ENCODE data around the gene COX4I2.
A peak's percentile ranks its signal among the peaks of the same experiment; 100 is the strongest.

COX4I2 gene

DNA sequence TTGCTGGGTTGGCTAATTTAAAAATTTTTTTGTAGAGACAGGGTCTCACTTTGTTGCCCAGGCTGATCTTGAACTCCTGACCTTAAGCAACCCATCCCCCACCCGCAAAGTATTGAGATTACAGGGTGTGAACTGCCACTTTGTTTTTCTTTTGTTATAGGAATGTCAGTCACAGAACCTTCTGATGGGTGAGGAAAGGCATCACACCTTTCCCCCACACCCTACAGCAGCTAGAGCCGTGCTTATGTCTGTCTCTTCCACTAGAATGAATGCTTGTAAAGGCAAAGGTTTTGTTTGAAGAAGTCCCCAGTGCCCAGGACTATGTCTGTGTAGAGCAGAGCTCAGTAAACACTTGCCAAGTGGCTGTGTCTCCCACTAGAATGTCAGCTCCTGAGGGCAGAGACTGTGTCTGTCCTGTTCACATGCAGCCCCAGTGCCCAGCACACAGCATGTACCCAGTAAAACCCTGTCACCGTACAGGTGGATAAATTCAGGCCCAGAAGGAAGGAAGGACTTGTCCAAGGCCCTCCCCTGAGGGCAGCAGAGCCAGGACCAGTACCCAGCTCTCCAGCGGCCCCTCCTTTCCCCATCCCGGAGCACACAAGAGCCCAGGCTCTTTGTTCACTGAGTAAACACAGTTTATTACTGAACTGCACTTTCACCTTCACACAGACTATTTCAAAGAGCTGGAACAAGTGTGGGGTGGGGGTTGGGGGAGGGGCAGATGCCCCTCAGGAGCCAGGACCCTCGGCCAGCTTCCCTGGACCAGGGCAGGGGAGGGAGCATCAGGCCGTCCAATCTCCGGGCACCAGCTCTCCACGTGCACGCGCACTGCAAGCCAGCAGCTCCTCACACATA lies 26.4 kb downstream of the COX4I2 start:
- H3K4me3 ChIP-seq: no peak overlapping the region
- DNase-seq: no peak
- intact Hi-C loops (cut with DNase I; ENCODE audit: low total_unique reads): loop anchor here (10.0 kb wide), 2 partner anchors 161 to 291 kb away; partner anchors contain the start of gene PDRG1
- no peaks in the 10 kb centered on the region for H3K9me3 ChIP-seq
- H3K27me3 ChIP-seq: no peaks in the 10 kb centered on the region
- TF ChIP-seq CTCF (IDR thresholded peaks at IDR 0.05): no peak
- H3K4me1 ChIP-seq: peaks cover 0 to 74% (median 57%) of the 10 kb centered on the region in 4 donors
- H3K27ac ChIP-seq: peak overlapping the region; percentile 88 to 97
- H3K36me3 ChIP-seq: peaks cover 13 to 29% (median 20%) of the 10 kb centered on the region in 3 donors

DNA sequence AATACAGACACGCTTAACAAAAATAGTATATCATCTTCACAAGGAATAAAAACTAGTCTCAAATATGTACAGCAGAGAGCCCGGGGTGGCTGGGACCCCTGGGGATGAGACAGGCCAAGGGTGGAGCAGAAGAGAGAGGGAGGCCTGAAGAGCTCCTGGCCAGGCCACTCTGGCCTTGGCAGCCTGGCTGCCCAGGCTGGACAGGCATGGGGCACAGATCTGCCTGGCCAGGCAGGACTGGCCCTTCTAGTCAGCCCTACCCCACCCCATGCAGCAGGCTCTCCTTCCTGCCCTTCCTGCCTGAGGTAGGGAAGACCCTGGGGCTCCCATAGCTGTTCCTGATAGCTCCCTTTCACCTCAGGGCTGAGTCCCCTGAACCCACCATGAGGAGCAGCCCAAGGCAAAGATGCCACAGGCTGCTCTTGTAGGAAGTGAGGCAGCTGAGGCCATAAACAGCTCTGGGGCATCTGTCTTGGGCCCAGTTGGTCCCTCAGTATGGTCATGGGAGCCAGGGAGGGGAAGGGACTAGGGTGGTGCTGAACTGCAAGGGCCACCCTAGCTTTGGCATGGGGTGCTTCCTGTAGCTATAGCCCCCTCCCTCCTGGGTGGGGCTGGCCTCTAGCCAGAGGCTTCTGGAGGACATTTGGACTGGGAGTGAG lies 27.1 kb downstream of the COX4I2 start:
- Histone ChIP-seq H3K27me3 (no peaks in the 10 kb centered on the region), H3K36me3 (peaks cover 13 to 29% (median 20%) of the 10 kb centered on the region in 3 donors), H3K27ac (peak overlapping the region; percentile 88 to 97), H3K4me3 (no peak overlapping the region), H3K9me3 (no peaks in the 10 kb centered on the region), H3K4me1 (peaks cover 6 to 81% (median 65%) of the 10 kb centered on the region in 4 donors)
- intact Hi-C loops (cut with DNase I; ENCODE audit: low total_unique reads): loop anchor here (10.0 kb wide), 2 partner anchors 160 to 290 kb away; partner anchors contain the start of gene PDRG1
- TF ChIP-seq CTCF (IDR thresholded peaks at IDR 0.05): no peak
- DNase-seq: peak in 1 of 2 donors; percentile 47

DNA sequence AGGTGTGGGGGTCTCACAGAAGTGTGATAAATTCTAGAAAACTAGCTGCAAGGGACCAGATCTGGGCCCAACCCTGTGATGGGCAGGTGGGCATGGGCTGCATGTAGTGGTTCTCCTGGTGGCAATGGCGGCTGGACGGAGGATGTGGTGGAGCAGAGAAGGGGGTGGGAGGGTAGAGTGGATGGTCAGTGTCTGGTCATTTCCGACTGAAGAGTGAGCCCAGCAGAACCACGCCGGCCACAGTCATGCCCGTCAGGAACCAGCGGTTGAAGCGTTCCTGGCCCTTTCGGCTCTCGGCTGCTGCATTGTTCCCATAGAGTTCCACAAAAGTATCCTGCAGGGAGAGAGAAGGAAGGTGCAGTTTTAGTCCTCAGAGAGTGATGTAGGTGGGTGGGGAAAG lies 28.0 kb downstream of the COX4I2 start:
- Histone ChIP-seq H3K4me3 (no peak overlapping the region), H3K36me3 (peaks cover 13 to 29% (median 20%) of the 10 kb centered on the region in 3 donors), H3K9me3 (no peaks in the 10 kb centered on the region), H3K27ac (peak overlapping the region; percentile 88 to 97), H3K4me1 (peaks cover 6 to 90% (median 74%) of the 10 kb centered on the region in 4 donors), H3K27me3 (no peaks in the 10 kb centered on the region)
- intact Hi-C loops (cut with DNase I; ENCODE audit: low total_unique reads): loop anchor here (10.0 kb wide), 2 partner anchors 159 to 289 kb away; partner anchors contain the start of gene PDRG1
- TF ChIP-seq CTCF (IDR thresholded peaks at IDR 0.05): no peak
- DNase-seq: no peak

DNA sequence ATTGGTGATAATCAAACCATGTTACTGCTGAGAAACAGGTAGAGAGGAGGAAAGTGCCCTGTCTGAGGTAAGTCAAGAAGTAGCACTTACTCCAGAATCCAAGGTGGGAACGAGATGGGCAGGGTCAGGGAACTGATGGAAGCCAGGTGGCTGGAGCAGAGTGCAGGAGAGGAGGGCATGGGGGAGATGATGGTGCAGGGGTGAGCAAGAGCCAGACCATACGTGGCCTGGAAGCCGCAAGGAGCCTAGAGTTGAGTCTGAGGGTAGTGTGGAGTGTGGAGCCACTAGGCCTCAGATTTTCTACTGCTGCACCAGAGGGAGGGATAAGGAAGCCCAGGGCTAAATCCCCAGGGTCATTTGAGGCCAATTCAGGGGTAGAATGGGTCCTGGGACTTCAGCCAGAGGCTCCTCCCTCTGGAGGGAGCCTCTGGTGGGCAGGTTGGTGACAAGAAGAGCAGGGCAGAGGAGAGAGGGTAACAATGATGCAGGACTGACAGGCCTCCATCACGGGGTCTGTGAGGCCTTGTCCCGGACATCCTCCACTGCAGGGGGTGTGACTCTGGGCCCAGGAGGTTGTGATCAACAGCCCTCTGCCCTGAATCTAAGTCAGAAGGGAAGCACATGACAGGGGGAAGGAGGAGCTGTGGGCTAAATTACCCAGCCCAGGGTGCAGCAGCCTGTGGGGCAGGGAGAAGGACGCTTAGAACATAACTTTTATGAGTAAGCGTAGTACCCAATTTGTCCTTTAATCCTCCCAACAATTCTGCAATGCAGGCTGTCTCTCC lies 28.7 kb downstream of the COX4I2 start:
- peaks cover 13 to 29% (median 20%) of the 10 kb centered on the region in 3 donors for H3K36me3 ChIP-seq
- TF ChIP-seq CTCF (IDR thresholded peaks at IDR 0.05): peak in 1 of 2 experiments; percentile 39
- H3K4me3 ChIP-seq: no peak overlapping the region
- H3K4me1 ChIP-seq: peaks cover 6 to 92% (median 79%) of the 10 kb centered on the region in 4 donors
- H3K9me3 ChIP-seq: no peaks in the 10 kb centered on the region
- H3K27me3 ChIP-seq: no peaks in the 10 kb centered on the region
- intact Hi-C loops (cut with DNase I; ENCODE audit: low total_unique reads): loop anchor here (10.0 kb wide), 2 partner anchors 158 to 288 kb away; partner anchors contain the start of gene PDRG1
- peak; percentile 80 to 82 for DNase-seq
- H3K27ac ChIP-seq: peak overlapping the region; percentile 88 to 97
